Measurements from ENCODE around the gene STARD5. TPM values are rescaled to one million over a fixed set of nuclear protein-coding genes. Genes with fewer than 3 reads are reported as not detected.

Gene STARD5
- total RNA-seq, 2 experiments from 2014 or later = 6.5 to 20.3 TPM

DNA sequence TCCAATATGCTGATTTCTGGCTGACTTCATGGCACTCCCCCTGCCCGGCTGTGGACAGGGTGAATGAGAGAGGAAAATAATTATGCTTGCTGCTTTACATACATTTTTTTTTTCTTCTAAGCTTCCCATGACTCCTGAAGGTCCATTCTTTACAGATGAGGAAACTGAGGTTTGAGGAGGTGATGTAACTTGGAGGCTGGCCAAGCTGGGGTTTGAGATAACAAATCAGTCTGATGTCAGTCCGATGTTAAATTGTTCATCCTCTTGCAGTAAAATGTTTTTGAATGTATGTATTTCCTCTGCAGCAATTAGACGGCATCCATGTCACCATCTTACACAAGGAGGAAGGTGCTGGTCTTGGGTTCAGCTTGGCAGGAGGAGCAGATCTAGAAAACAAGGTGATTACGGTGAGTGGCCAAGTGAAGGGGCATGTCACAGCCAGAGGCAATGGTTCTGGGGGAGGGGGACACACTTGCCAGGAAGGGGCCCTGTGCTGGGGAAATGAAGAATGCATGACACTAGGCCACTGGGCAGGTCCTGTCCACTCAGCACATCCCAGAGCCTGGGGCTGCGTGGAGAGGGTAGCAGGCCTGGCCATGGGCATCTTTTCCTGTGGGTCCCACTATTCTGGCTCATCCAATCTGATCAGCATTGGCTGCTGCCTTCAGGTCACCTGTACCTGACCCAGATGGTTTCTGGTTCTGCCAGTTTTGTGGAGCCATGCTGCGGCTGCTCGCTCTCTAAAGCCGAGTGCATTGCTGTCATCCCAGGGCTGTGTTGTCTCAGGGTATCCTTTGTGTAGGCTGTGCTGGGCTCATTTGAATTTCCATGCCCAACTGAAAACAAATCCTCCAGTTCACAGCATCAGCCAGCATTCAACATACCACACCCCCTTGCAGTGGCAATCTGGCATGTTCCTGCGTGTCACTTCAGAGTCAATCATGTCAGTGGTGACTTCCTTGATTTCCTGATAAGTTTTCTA lies 20.4 kb downstream of the STARD5 start:
- peaks cover 100% of the 10 kb centered on the region for H3K36me3 ChIP-seq (ENCODE audit: insufficient read depth, low read length)
- no peak overlapping the region for H2AFZ ChIP-seq (ENCODE audit: low read length)
- intact Hi-C loops (cut with micrococcal nuclease; ENCODE audit: unreplicated experiment) = no loop called here
- H3K4me1 ChIP-seq (ENCODE audit: insufficient read depth, low read length, poor library complexity, severe bottlenecking) = peaks cover 51% of the 10 kb centered on the region
- no peaks in the 10 kb centered on the region for H3K9me2 ChIP-seq (ENCODE audit: insufficient read depth, low read length)
- peak overlapping the region; percentile 92 for H3K4me3 ChIP-seq (ENCODE audit: low read depth, low read length, poor library complexity, severe bottlenecking)
- H3K9me3 ChIP-seq (ENCODE audit: low read length) = no peaks in the 10 kb centered on the region
- CTCF ChIA-PET (ENCODE audit: unreplicated experiment) = no interaction called here
- H3K4me2 ChIP-seq (ENCODE audit: low read length) = peak overlapping the region; percentile 91
- H3K27ac ChIP-seq (ENCODE audit: low read depth, low read length, poor library complexity, severe bottlenecking) = peak overlapping the region; percentile 98
- H4K20me1 ChIP-seq (ENCODE audit: insufficient read depth, low read length) = peaks cover 26% of the 10 kb centered on the region; the same call in 1 of the 2 replicates
- no peak for TF ChIP-seq EZH2phosphoT487 (IDR thresholded peaks at IDR 0.05; ENCODE audit: borderline replicate concordance, low read depth, low read length)
- TF ChIP-seq, protein P1, sequence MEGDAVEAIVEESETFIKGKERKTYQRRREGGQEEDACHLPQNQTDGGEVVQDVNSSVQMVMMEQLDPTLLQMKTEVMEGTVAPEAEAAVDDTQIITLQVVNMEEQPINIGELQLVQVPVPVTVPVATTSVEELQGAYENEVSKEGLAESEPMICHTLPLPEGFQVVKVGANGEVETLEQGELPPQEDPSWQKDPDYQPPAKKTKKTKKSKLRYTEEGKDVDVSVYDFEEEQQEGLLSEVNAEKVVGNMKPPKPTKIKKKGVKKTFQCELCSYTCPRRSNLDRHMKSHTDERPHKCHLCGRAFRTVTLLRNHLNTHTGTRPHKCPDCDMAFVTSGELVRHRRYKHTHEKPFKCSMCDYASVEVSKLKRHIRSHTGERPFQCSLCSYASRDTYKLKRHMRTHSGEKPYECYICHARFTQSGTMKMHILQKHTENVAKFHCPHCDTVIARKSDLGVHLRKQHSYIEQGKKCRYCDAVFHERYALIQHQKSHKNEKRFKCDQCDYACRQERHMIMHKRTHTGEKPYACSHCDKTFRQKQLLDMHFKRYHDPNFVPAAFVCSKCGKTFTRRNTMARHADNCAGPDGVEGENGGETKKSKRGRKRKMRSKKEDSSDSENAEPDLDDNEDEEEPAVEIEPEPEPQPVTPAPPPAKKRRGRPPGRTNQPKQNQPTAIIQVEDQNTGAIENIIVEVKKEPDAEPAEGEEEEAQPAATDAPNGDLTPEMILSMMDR (conservative IDR thresholded peaks at IDR 0.05; ENCODE audit: low read length) = no peak
- H3K79me2 ChIP-seq (ENCODE audit: insufficient read depth, low read depth, low read length) = peaks cover 71% of the 10 kb centered on the region
- no peak for DNase-seq (ENCODE audit: low spot score)
- POLR2A ChIA-PET = interaction anchor here (2.0 to 2.4 kb wide), 2 partner anchors 21 to 23 kb away, joined by 5 to 10 read pairs; no protein-coding TSS in a partner anchor
- no TSS peak for BruUV-seq (replicated peaks)

DNA sequence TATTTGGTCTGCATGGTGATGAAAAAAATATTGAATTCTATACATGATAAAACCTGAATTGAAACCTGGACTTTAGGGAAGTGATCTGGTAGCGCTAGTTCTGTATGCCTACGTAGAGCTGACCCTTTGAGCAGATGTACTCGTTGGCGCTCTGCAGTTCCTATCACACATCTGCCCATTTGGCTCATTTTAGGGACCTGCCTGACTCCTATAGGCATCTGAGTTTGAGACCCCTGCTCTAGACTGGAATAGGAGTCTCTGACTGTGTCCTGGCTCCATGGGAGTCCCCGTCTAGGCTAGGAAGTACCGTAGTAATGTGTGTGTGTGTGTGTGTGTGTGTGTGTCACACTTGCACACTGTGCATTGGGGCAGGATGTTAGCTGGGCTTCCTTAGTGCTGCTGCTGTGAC lies 21.2 kb downstream of the STARD5 start:
- peak overlapping the region; percentile 98 for H3K27ac ChIP-seq (ENCODE audit: low read depth, low read length, poor library complexity, severe bottlenecking)
- intact Hi-C loops (cut with micrococcal nuclease; ENCODE audit: unreplicated experiment) = no loop called here
- POLR2A ChIA-PET = interaction anchor here (1.3 to 2.4 kb wide), 4 partner anchors 13 to 36 kb away, joined by 5 to 10 read pairs (median 5); no protein-coding TSS in a partner anchor
- DNase-seq (ENCODE audit: low spot score) = peak; percentile 58
- H3K4me3 ChIP-seq (ENCODE audit: low read depth, low read length, poor library complexity, severe bottlenecking) = peak overlapping the region; percentile 92
- BruUV-seq (replicated peaks) = no TSS peak
- CTCF ChIA-PET (ENCODE audit: unreplicated experiment) = no interaction called here
- peak overlapping the region; percentile 91 for H3K4me2 ChIP-seq (ENCODE audit: low read length)
- no peaks in the 10 kb centered on the region for H3K9me2 ChIP-seq (ENCODE audit: insufficient read depth, low read length)
- peaks cover 79% of the 10 kb centered on the region for H3K79me2 ChIP-seq (ENCODE audit: insufficient read depth, low read depth, low read length)
- H3K9me3 ChIP-seq (ENCODE audit: low read length) = no peaks in the 10 kb centered on the region
- H3K4me1 ChIP-seq (ENCODE audit: insufficient read depth, low read length, poor library complexity, severe bottlenecking) = peaks cover 59% of the 10 kb centered on the region
- H2AFZ ChIP-seq (ENCODE audit: low read length) = no peak overlapping the region
- peaks cover 26% of the 10 kb centered on the region; the same call in 1 of the 2 replicates for H4K20me1 ChIP-seq (ENCODE audit: insufficient read depth, low read length)
- TF ChIP-seq, protein P1 (conservative IDR thresholded peaks at IDR 0.05; ENCODE audit: low read length) = no peak
- TF ChIP-seq EZH2phosphoT487 (IDR thresholded peaks at IDR 0.05; ENCODE audit: borderline replicate concordance, low read depth, low read length) = no peak
- H3K36me3 ChIP-seq (ENCODE audit: insufficient read depth, low read length) = peaks cover 99% of the 10 kb centered on the region
